ENCODE measurements around the gene PRKCI.

Gene PRKCI

GRCh38 chr3:170344971-170345370 lies 122.7 kb downstream of the PRKCI start:
- no peak for DNase-seq (ENCODE audit: low spot score)

DNA sequence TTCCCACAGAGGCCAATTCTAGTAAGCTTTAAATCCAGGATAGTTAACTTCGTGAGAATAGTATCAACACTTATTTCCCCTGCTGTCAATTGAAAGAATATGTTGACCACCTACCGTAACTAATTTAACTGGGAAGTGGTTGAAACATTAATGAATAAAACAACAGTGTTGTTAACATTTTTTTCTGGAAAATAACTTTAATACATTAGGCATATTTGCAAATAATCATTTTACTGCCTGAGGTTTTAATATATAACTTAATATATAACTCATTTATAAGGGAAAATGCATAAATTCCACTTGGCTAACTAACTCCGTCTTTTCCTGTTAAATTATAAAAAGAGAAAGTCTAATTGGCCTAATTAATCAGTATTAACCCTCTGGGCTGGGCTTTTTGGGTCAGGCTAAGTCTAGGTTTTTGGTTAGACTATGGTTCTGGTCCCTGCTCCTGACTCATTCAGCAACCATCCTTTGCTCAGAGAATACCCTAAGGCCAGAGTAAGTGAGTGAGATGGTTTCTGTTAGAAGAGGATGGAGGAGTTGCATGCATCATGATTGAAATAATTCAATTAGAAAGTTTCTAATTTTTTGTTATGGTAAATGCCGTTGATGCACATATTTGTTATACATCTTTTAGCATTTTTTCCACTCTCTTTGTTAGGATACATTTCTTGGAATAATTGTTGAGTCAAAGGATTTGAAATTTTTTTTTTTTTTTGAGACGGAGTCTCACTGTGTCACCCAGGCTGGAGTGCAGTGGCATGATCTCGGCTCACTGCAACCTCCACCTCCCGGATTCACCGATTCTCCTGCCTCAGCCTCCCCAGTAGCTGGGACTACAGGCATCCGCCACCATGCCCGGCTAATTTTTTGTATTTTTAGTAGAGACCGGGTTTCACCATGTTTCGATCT lies 124.5 kb downstream of the PRKCI start:
- DNase-seq (ENCODE audit: low spot score) = no peak

- DNase-seq (ENCODE audit: low spot score) = no peak
Measured at GRCh38 chr3:170350515-170351413, 128.5 kb downstream of the PRKCI start.

GRCh38 chr3:170352936-170353335 lies 130.7 kb downstream of the PRKCI start:
- DNase-seq (ENCODE audit: low spot score) = no peak

DNA sequence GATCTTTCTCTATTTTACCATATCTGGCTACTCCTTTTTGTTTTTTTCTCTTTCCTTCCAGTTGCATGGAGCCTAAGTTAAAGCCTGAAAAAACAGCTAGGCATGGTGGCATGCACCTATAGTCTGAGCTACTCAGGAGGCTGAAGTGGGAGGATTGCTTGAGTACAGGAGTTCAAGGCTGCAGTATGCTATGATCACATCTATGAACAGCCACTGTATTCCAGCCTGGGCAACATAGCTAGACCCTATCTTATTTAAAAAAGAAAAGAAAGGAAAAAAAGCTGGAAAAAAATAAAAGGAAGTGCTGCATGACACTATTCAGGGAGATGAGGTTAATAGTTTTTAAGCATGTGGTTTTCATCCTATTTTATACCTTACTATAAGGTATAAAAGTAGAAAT lies 131.3 kb downstream of the PRKCI start:
- no peak for DNase-seq (ENCODE audit: low spot score)

- DNase-seq (ENCODE audit: low spot score) = no peak
Measured at GRCh38 chr3:170354760-170355159, 132.5 kb downstream of the PRKCI start.
